Ramos (cell line): ENCODE measurements around the gene WDFY3.

ENCODE experiments used
- in situ Hi-C: fragments of 300-500 bp; cut with MboI; formaldehyde crosslinking; loops from one replicate; pipeline ENCODE4 v1.14.3; 2022; ENCODE audit warnings: low sequenced_read_pairs; ENCODE audit not compliant: unreplicated experiment

The WDFY3 gene

GRCh38 chr4:84733343-84734033 lies 233.0 kb downstream of the WDFY3 start:
- in situ Hi-C loops: no loop called here

GRCh38 chr4:84730375-84730774 lies 236.1 kb downstream of the WDFY3 start:
- in situ Hi-C loops: no loop called here

GRCh38 chr4:84727491-84727890 lies 239.0 kb downstream of the WDFY3 start:
- in situ Hi-C loops: no loop called here

GRCh38 chr4:84726356-84726755 lies 240.1 kb downstream of the WDFY3 start:
- in situ Hi-C loops: no loop called here

GRCh38 chr4:84722720-84723119 lies 243.8 kb downstream of the WDFY3 start:
- in situ Hi-C loops: no loop called here

- in situ Hi-C loops: no loop called here
Measured at GRCh38 chr4:84719115-84719514, 247.4 kb downstream of the WDFY3 start.

- in situ Hi-C loops: no loop called here
Measured at GRCh38 chr4:84718699-84719098, 247.8 kb downstream of the WDFY3 start.

- in situ Hi-C loops: no loop called here
Measured at GRCh38 chr4:84710548-84710947, 255.9 kb downstream of the WDFY3 start.

GRCh38 chr4:84708406-84709135 lies 257.9 kb downstream of the WDFY3 start:
- in situ Hi-C loops: no loop called here

- in situ Hi-C loops: no loop called here
Measured at GRCh38 chr4:84706286-84706685, 260.2 kb downstream of the WDFY3 start.

GRCh38 chr4:84699001-84699671 lies 267.4 kb downstream of the WDFY3 start:
- in situ Hi-C loops: no loop called here

GRCh38 chr4:84697615-84698201 lies 268.8 kb downstream of the WDFY3 start:
- in situ Hi-C loops: no loop called here

GRCh38 chr4:84697159-84697558 lies 269.3 kb downstream of the WDFY3 start:
- in situ Hi-C loops: no loop called here

GRCh38 chr4:84691800-84692199 lies 274.7 kb downstream of the WDFY3 start:
- in situ Hi-C loops: no loop called here

GRCh38 chr4:84691170-84691691 lies 275.3 kb downstream of the WDFY3 start:
- in situ Hi-C loops: no loop called here

GRCh38 chr4:84690481-84690880 lies 276.0 kb downstream of the WDFY3 start:
- in situ Hi-C loops: no loop called here

GRCh38 chr4:84689197-84689596 lies 277.3 kb downstream of the WDFY3 start:
- in situ Hi-C loops: no loop called here

GRCh38 chr4:84688605-84689004 lies 277.9 kb downstream of the WDFY3 start:
- in situ Hi-C loops: no loop called here

GRCh38 chr4:84685105-84685504 lies 281.4 kb downstream of the WDFY3 start:
- in situ Hi-C loops: no loop called here

- in situ Hi-C loops: no loop called here
Measured at GRCh38 chr4:84684361-84684760, 282.1 kb downstream of the WDFY3 start.
